Left ventricle myocardium superior (tissue), 1 donor: ENCODE results near the gene VPS52. TPM values are rescaled to one million over a fixed set of nuclear protein-coding genes. Genes with fewer than 3 reads are reported as not detected.
A peak's percentile ranks its signal among the peaks of the same experiment; 100 is the strongest.

Experiments used
- ATAC-seq: fragments of 200-7000 bp; cut with Tn5 transposase; one replicate; pipeline ENCODE4 v1.9.1; 2020; ENCODE audit warnings: mild to moderate bottlenecking, moderate library complexity
- DNase-seq: peaks from one replicate; pipeline ENCODE4 v3.0.0-alpha.2; 2020
- intact Hi-C: fragments of 100-400 bp; cut with micrococcal nuclease; formaldehyde crosslinking; loops from one replicate; pipeline ENCODE4 v1.11.0; 2022
- microRNA-seq: library from miRNA; unstranded; fragments of <30 nt; microRNA quantifications from one replicate; pipeline ENCODE4 v1.2.0, GENCODE V29; 2020; ENCODE audit warnings: borderline number of aligned reads
- total RNA-seq: library from RNA; stranded (reverse); fragmentation: NEBNext Ultra II Directional; extraction: Animal tissue kit (Norgen Biotek cat#: 25700); gene quantifications from one replicate; pipeline ENCODE4 v1.2.1, GENCODE V29; 2021
- donor health status: DM: no; HTN: yes; CAD: no; lungs with severe emphysema.

VPS52 gene
- total RNA-seq, 1 donor from 2014 or later, result 32.7 TPM

DNA sequence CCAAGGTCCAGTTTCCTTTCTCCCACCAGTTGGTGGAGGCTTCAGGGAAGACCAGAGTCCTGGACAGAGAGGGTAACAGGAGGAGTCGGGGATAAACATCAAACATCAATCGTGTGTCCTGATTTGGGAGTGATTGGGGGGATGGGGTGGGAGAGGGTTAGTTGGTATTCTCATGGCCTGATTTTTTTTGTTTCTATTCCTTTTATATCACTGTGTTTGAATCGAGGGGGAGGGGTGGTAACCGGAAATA is 67.6 kb downstream of the VPS52 start:
- intact Hi-C loops, result no loop called here
- DNase-seq (no peak), ATAC-seq (no peak)

DNA sequence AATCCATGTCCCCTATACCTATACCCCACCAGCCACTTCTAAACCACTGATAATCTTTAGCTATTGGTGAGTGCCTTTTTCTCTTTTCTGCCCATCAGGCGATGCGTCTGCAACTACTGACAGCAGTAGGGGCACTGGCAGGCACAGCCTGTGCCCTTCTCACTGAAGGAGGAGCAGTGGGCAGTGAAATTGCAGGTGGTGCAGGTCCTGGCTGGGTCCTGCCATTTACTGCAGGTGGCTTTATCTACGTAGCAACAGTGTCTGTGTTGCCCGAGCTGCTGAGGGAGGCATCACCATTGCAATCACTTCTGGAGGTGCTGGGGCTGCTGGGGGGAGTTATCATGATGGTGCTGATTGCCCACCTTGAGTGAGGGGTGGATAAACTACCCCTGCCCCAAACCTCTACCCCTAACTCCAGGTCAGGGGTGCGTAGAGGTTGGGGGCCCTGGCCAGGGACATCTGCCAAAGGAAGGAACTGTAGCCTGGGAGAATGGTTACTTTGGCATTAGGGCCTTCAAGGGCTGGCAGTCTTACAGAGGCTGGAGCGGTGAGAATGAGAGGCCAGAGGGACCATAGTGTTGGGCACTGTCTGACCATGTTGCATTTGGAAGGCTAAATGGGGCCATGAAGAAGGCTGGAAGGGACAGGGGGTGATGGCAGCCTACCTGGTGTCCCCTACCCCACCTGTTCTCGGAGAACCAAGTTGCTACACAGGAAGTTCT is 68.1 kb downstream of the VPS52 start:
- intact Hi-C loops, result no loop called here
- DNase-seq, result no peak
- no peak for ATAC-seq

DNA sequence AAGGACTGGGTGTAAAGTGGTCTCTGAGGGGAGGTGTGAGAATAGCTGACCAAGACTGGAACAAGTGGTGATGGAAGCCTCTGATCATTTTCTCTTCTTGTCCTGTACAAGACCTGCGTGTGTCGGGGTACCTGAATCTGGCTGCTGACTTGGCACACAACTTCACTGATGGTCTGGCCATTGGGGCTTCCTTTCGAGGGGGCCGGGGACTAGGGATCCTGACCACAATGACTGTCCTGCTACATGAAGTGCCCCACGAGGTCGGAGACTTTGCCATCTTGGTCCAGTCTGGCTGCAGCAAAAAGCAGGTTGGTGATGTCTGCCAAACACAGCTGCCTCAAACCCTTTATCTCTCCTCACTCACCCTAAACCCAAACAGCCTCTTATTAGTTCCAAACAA is 68.9 kb downstream of the VPS52 start:
- intact Hi-C loops, result no loop called here
- ATAC-seq (no peak), DNase-seq (no peak)

DNA sequence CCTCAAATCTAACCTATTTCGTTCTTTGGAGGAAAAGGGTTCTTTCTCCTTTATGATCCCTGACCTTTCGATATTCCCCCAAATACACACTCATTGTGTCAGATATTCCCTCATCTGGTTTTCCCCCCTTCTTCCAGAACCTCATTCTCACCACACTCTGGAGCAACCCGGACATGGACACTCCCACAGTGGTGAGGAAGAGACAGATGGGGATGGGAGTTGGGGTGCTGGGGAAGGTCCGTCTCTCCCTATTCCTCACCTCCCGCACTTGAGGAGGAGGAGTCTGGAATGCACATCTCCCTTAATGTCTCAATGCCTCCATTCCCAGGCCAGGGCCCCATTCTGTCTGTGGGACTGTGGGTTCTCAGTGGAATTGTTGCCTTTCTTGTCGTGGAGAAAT is 69.7 kb downstream of the VPS52 start:
- DNase-seq (no peak), ATAC-seq (no peak)
- intact Hi-C loops, result no loop called here

DNA sequence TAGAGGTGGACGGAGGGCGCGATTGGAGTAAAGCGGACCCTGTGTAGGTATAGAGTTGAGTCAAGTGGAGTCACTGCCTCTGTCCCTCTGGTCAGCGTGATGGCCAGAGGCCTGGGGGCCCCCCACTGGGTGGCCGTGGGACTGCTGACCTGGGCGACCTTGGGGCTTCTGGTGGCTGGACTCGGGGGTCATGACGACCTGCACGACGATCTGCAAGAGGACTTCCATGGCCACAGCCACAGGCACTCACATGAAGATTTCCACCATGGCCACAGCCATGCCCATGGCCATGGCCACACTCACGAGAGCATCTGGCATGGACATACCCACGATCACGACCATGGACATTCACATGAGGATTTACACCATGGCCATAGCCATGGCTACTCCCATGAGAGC is 70.5 kb downstream of the VPS52 start:
- ATAC-seq (no peak), DNase-seq (peak; percentile 50)
- intact Hi-C loops, result no loop called here

Small RNA genes lying within 50 kb of the gene (microRNA-seq; reads per million reads assigned to microRNA genes)
- 2.9 reads per million for gene MIR219A1
- gene MIR6834, result not detected
- gene MIR6873, result not detected

Other genes starting within 250 kb of the VPS52 start
- 37.7 TPM for gene HLA-DPA1, start 198.2 kb downstream of the VPS52 start, total RNA-seq
- gene HLA-DPB1, start 195.9 kb downstream of the VPS52 start, total RNA-seq, result 41.5 TPM
- gene COL11A2, start 79.4 kb downstream of the VPS52 start, total RNA-seq, result 1.9 TPM
- 41.2 TPM for gene RXRB, start 71.2 kb downstream of the VPS52 start, total RNA-seq
- 47.7 TPM for gene SLC39A7, start 71.0 kb downstream of the VPS52 start, total RNA-seq
- 24.8 TPM for gene HSD17B8, start 67.2 kb downstream of the VPS52 start, total RNA-seq
- 30.1 TPM for gene RING1, start 63.4 kb downstream of the VPS52 start, total RNA-seq
- 931 TPM for gene RPS18, start 199 bp upstream of the VPS52 start, total RNA-seq
- gene B3GALT4, start 5.2 kb upstream of the VPS52 start, total RNA-seq, result 6.9 TPM
- 15.1 TPM for gene WDR46, start 17.4 kb upstream of the VPS52 start, total RNA-seq
- 57.3 TPM for gene PFDN6, start 17.7 kb upstream of the VPS52 start, total RNA-seq
- 59.4 TPM for gene RGL2, start 27.1 kb upstream of the VPS52 start, total RNA-seq
- gene TAPBP, start 42.2 kb upstream of the VPS52 start, total RNA-seq, result 93.0 TPM
- gene ZBTB22, start 45.9 kb upstream of the VPS52 start, total RNA-seq, result 11.1 TPM
- 21.2 TPM for gene DAXX, start 51.1 kb upstream of the VPS52 start, total RNA-seq
- gene KIFC1, start 119.9 kb upstream of the VPS52 start, total RNA-seq, result 0.74 TPM
- gene PHF1, start 139.1 kb upstream of the VPS52 start, total RNA-seq, result 51.9 TPM
- 120 TPM for gene CUTA, start 146.2 kb upstream of the VPS52 start, total RNA-seq
- 6.2 TPM for gene SYNGAP1, start 148.2 kb upstream of the VPS52 start, total RNA-seq
- gene ZBTB9, start 182.7 kb upstream of the VPS52 start, total RNA-seq, result 5.1 TPM